ENCODE results near the gene ACTR2.
"Not testable (repeated sequence)": the region's sequence is repeated elsewhere in the genome, so short reads cannot be mapped to it uniquely, and the experiment has no call there.

ACTR2 gene

DNA sequence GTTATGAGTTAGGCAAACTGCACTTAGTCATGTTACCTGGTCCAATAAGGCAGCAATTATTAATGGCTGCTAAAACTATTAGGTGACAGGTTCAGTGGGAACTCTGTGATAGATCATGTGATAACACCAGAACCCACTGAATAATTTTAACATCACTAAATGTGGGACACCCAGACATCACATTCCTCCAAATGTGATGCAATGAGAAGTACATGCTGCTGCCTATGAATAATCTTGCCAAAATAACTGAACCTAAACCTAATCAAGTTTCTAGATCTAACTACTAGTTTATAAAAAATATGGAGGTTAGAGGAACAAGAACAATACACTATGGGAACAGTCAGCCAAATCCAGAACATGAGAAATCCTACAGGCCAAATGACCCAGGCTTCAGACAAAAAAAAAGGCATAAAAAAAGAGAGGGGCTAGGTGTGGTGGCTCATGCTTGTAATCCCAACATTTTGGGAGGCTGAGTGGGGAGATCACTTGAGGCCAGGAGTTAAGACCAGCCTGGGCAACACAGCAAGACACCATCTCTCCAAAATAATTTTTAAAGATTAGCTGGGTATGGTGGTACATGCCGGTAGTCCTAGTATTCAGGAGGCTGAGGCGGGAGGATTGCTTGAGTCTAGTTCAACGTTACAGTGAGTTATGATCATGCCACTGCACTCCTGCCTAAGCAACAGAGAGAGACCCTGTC is 7.0 kb upstream of the ACTR2 start:
- Histone ChIP-seq H3K36me3 (ENCODE audit: low read length) (peaks cover 3% of the 10 kb centered on the region; the same call in 1 of the 2 replicates), H3K9me2 (replicated peaks; ENCODE audit: insufficient read depth, low read length) (no peaks in the 10 kb centered on the region), H2AFZ (ENCODE audit: low read depth, low read length, severe bottlenecking) (no peak overlapping the region), H3K4me3 (ENCODE audit: insufficient read depth, low read length, poor library complexity, severe bottlenecking) (no peak overlapping the region), H3K9ac (ENCODE audit: low read length) (no peak overlapping the region), H3F3A (ENCODE audit: insufficient read depth) (no peaks in the 10 kb centered on the region), H3K27me3 (ENCODE audit: low read length) (no peaks in the 10 kb centered on the region), H3K79me2 (ENCODE audit: insufficient read depth, low read length) (peaks cover 5% of the 10 kb centered on the region), H4K20me1 (ENCODE audit: low read depth, low read length) (no peaks in the 10 kb centered on the region), H3K9me3 (ENCODE audit: insufficient read depth, low read length) (no peaks in the 10 kb centered on the region), H3K27ac (ENCODE audit: low read depth, low read length) (no peak overlapping the region), H3K4me2 (ENCODE audit: low read depth, low read length, poor library complexity, severe bottlenecking) (no peak overlapping the region)
- TF ChIP-seq, protein P1, sequence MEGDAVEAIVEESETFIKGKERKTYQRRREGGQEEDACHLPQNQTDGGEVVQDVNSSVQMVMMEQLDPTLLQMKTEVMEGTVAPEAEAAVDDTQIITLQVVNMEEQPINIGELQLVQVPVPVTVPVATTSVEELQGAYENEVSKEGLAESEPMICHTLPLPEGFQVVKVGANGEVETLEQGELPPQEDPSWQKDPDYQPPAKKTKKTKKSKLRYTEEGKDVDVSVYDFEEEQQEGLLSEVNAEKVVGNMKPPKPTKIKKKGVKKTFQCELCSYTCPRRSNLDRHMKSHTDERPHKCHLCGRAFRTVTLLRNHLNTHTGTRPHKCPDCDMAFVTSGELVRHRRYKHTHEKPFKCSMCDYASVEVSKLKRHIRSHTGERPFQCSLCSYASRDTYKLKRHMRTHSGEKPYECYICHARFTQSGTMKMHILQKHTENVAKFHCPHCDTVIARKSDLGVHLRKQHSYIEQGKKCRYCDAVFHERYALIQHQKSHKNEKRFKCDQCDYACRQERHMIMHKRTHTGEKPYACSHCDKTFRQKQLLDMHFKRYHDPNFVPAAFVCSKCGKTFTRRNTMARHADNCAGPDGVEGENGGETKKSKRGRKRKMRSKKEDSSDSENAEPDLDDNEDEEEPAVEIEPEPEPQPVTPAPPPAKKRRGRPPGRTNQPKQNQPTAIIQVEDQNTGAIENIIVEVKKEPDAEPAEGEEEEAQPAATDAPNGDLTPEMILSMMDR (IDR thresholded peaks at IDR 0.05; ENCODE audit: insufficient read depth, low read length, poor library complexity, severe bottlenecking): no peak
- no peak for TF ChIP-seq EZH2phosphoT487 (conservative IDR thresholded peaks at IDR 0.05; ENCODE audit: low read length)

DNA sequence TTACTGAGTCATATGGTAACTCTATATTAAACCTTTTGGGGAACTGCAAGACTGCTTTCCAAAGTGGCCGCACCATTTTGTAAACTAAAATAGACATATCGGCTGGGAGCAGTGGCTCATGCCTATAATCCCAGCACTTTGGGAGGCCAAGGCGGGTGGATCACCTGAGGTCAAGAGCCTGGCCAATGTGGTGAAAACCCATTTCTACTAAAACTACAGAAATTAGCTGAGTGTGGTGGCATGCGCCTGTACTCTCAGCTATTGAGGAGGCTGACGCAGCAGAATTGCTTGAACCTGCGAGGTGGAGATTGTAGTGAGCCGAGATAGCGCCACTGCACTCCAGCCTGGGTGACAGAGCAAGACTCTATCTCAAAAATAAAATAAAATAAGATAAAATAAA is 6.4 kb upstream of the ACTR2 start:
- H2AFZ ChIP-seq (ENCODE audit: low read depth, low read length, severe bottlenecking); H4K20me1 ChIP-seq (ENCODE audit: low read depth, low read length); H3K36me3 ChIP-seq (ENCODE audit: low read length); H3K27ac ChIP-seq (ENCODE audit: low read depth, low read length); H3F3A ChIP-seq (ENCODE audit: insufficient read depth); H3K27me3 ChIP-seq (ENCODE audit: low read length); H3K4me2 ChIP-seq (ENCODE audit: low read depth, low read length, poor library complexity, severe bottlenecking); H3K9me2 ChIP-seq (replicated peaks; ENCODE audit: insufficient read depth, low read length); H3K4me3 ChIP-seq (ENCODE audit: insufficient read depth, low read length, poor library complexity, severe bottlenecking); H3K9ac ChIP-seq (ENCODE audit: low read length); H3K9me3 ChIP-seq (ENCODE audit: insufficient read depth, low read length): not testable (repeated sequence)
- H3K79me2 ChIP-seq (ENCODE audit: insufficient read depth, low read length): peaks cover 12% of the 10 kb centered on the region

DNA sequence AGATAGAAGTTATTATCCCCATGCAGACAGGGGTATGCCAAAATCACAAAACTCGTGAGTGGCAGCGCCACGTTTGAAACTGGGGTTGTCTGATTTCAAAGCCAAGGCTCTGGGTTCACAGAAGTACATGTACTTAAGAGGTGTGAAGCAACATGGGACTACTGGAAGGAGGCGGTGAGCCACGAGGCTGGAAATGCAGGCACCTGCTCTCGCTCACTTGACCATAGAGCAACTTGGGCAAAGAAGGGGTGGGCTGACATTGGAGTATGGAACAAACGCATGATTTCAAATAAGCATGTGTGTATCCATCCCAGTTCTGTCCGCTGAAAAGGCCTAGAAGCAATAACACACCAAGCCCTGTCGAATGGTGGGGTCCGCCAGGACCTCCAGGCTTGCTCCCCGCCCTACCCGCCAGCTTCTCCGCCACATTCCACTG is 593 bp upstream of the ACTR2 start:
- peaks cover 67% of the 10 kb centered on the region for H3K79me2 ChIP-seq (ENCODE audit: insufficient read depth, low read length)

More for the DNA sequence above, 593 bp upstream of the ACTR2 start:
- TF ChIP-seq EZH2phosphoT487 (conservative IDR thresholded peaks at IDR 0.05; ENCODE audit: low read length): no peak
- TF ChIP-seq, protein P1 (IDR thresholded peaks at IDR 0.05; ENCODE audit: insufficient read depth, low read length, poor library complexity, severe bottlenecking): no peak
- Histone ChIP-seq H3K4me3 (ENCODE audit: insufficient read depth, low read length, poor library complexity, severe bottlenecking) (peak overlapping the region; percentile 99), H3K4me2 (ENCODE audit: low read depth, low read length, poor library complexity, severe bottlenecking) (peak overlapping the region; percentile 95), H3K9ac (ENCODE audit: low read length) (peak overlapping the region; percentile 100), H3K36me3 (ENCODE audit: low read length) (peaks cover 11% of the 10 kb centered on the region; the same call in 1 of the 2 replicates), H3K27me3 (ENCODE audit: low read length) (no peaks in the 10 kb centered on the region), H3F3A (ENCODE audit: insufficient read depth) (peaks cover 25% of the 10 kb centered on the region), H4K20me1 (ENCODE audit: low read depth, low read length) (peaks cover 11% of the 10 kb centered on the region), H3K27ac (ENCODE audit: low read depth, low read length) (peak overlapping the region; percentile 65), H3K9me3 (ENCODE audit: insufficient read depth, low read length) (no peaks in the 10 kb centered on the region), H2AFZ (ENCODE audit: low read depth, low read length, severe bottlenecking) (peak overlapping the region; percentile 93), H3K9me2 (replicated peaks; ENCODE audit: insufficient read depth, low read length) (no peaks in the 10 kb centered on the region)

Measured in SU-DHL-6 (cell line).